HepG2 (cell line): ENCODE data around the gene PPP1R7. TPM values are rescaled to one million over a fixed set of nuclear protein-coding genes. Genes with fewer than 3 reads are reported as not detected.

Experiments
- FOXK1 ChIP-seq: sonication (generic); formaldehyde crosslinking; IDR thresholded peaks from 2 replicates; pipeline ENCODE4 v1.4.0; 2020; ENCODE audit warnings: low read depth, missing genetic modification reagents, borderline replicate concordance
- HOXA3 ChIP-seq: sonication (generic); formaldehyde crosslinking; IDR thresholded peaks from 2 replicates; pipeline ENCODE4 v1.5.0; 2020; ENCODE audit warnings: missing genetic modification reagents
- KLF9 ChIP-seq: IDR thresholded peaks from 2 replicates; pipeline ENCODE4 v1.6.1; 2016; ENCODE audit warnings: low read depth
- KMT2A ChIP-seq: sonication (generic); formaldehyde crosslinking; IDR thresholded peaks from 2 replicates; pipeline ENCODE4 v1.4.0; 2020; ENCODE audit warnings: missing genetic modification reagents
- MAZ ChIP-seq, 2 experiments: sonication (generic) in 1 of 2; formaldehyde crosslinking in 1 of 2; IDR thresholded peaks; 2 replicates each; pipeline versions ENCODE4 v1.5.0 to v1.6.1; 2012 to 2020; ENCODE audit warnings: low read depth in 2 of 2, mild to moderate bottlenecking in 2 of 2, borderline replicate concordance in 1 of 2, improper control_type of control experiment in 1 of 2, low read length in 1 of 2, missing genetic modification reagents in 1 of 2, moderate library complexity in 1 of 2
- MIER3 ChIP-seq: IDR thresholded peaks from 2 replicates; pipeline ENCODE4 v1.6.1; 2016; ENCODE audit warnings: missing compliant biosample characterization, borderline replicate concordance
- PBX3 ChIP-seq: sonication (generic); formaldehyde crosslinking; IDR thresholded peaks from 2 replicates; pipeline ENCODE4 v1.8.1; 2023; ENCODE audit warnings: missing genetic modification reagents, inconsistent platforms, borderline replicate concordance
- RNF2 ChIP-seq: fragments of 450-650 bp; conservative IDR thresholded peaks from 2 replicates; pipeline ENCODE4 v1.6.1; 2016; ENCODE audit warnings: low read depth
- SALL2 ChIP-seq: sonication (generic); formaldehyde crosslinking; IDR thresholded peaks from 2 replicates; pipeline ENCODE4 v1.8.1; 2023; ENCODE audit warnings: mild to moderate bottlenecking, missing genetic modification reagents, inconsistent platforms
- STAT5B ChIP-seq: sonication (generic); formaldehyde crosslinking; IDR thresholded peaks from 2 replicates; pipeline ENCODE4 v1.4.0; 2020; ENCODE audit warnings: missing genetic modification reagents
- TAF15 ChIP-seq: fragments of 200-400 bp; formaldehyde crosslinking; IDR thresholded peaks from one replicate; pipeline ENCODE4 v1.6.1; 2018; ENCODE audit warnings: mild to moderate bottlenecking, low read depth, low read length; ENCODE audit not compliant: poor library complexity, severe bottlenecking
- ZFP36 ChIP-seq: fragments of 150-350 bp; IDR thresholded peaks from 2 replicates; pipeline ENCODE4 v1.6.1; 2018; ENCODE audit warnings: borderline replicate concordance, low read length, low read depth; ENCODE audit not compliant: partially characterized antibody
- ZNF207 ChIP-seq: fragments of 450-650 bp; IDR thresholded peaks from 2 replicates; pipeline ENCODE4 v1.6.1; 2016; ENCODE audit warnings: antibody characterized with exemption, borderline replicate concordance
- ZNF251 ChIP-seq: sonication (generic); formaldehyde crosslinking; IDR thresholded peaks from 2 replicates; pipeline ENCODE4 v1.9.0; 2021; ENCODE audit warnings: mild to moderate bottlenecking, missing genetic modification reagents
- ZNF766 ChIP-seq: sonication (generic); formaldehyde crosslinking; IDR thresholded peaks from 2 replicates; pipeline ENCODE4 v1.5.0; 2020; ENCODE audit warnings: missing genetic modification reagents, borderline replicate concordance
- ZNF788 ChIP-seq: sonication (generic); formaldehyde crosslinking; IDR thresholded peaks from 2 replicates; pipeline ENCODE4 v1.5.0; 2020; ENCODE audit warnings: mild to moderate bottlenecking, missing genetic modification reagents, borderline replicate concordance
- ZNF883 ChIP-seq: sonication (generic); formaldehyde crosslinking; IDR thresholded peaks from 2 replicates; pipeline ENCODE4 v1.5.1; 2020; ENCODE audit warnings: mild to moderate bottlenecking, missing genetic modification reagents; ENCODE audit errors: not compliant biosample characterization
- polyA plus RNA-seq, 8 experiments: library from polyadenylated mRNA; depleted of rRNA in 3 of 8; stranded (reverse) in 7 of 8; unstranded in 1 of 8; fragments of >200 nt; fragmentation: Illumina TruSeq in 4 of 8; extraction: Trizol in 4 of 8; gene quantifications; 2 replicates each; pipeline versions ENCODE4 v1.2.1 to v1.2.3, GENCODE V29; 2011 to 2016; ENCODE audit warnings: low read depth in 4 of 8, missing spikeins in 1 of 8, mixed read lengths in 1 of 8; ENCODE audit not compliant: insufficient read depth in 1 of 8
- total RNA-seq, 5 experiments: library from RNA; depleted of rRNA; stranded (reverse); fragments of >200 nt; fragmentation: Illumina TruSeq; extraction: Trizol; gene quantifications; 2 replicates each; pipeline ENCODE4 v1.2.3, GENCODE V29; 2016; ENCODE audit warnings: low read depth in 1 of 5
- TF ChIP-seq, protein P1 (sequence below): sonication (generic); formaldehyde crosslinking; IDR thresholded peaks from 2 replicates; pipeline ENCODE4 v1.5.0; 2020; ENCODE audit warnings: mild to moderate bottlenecking, missing genetic modification reagents
- TF ChIP-seq, protein P2 (sequence below): sonication (generic); formaldehyde crosslinking; IDR thresholded peaks from 2 replicates; pipeline ENCODE4 v1.5.1; 2020; ENCODE audit warnings: mild to moderate bottlenecking, missing genetic modification reagents, moderate library complexity
- TF ChIP-seq, protein P3 (sequence below): IDR thresholded peaks from 2 replicates; pipeline ENCODE4 v1.6.1; 2016; ENCODE audit warnings: missing compliant biosample characterization, missing genetic modification reagents, borderline replicate concordance
- TF ChIP-seq, protein P4 (sequence below): sonication (generic); formaldehyde crosslinking; IDR thresholded peaks from 2 replicates; pipeline ENCODE4 v1.4.0; 2020; ENCODE audit warnings: missing genetic modification reagents, mild to moderate bottlenecking, borderline replicate concordance

PPP1R7 gene
- total and polyA plus RNA-seq, 2 of the 13 experiments (the other 11 are each of a cell fraction or from before 2014, with no cell fraction given) = 33.3 to 67.9 TPM

DNA sequence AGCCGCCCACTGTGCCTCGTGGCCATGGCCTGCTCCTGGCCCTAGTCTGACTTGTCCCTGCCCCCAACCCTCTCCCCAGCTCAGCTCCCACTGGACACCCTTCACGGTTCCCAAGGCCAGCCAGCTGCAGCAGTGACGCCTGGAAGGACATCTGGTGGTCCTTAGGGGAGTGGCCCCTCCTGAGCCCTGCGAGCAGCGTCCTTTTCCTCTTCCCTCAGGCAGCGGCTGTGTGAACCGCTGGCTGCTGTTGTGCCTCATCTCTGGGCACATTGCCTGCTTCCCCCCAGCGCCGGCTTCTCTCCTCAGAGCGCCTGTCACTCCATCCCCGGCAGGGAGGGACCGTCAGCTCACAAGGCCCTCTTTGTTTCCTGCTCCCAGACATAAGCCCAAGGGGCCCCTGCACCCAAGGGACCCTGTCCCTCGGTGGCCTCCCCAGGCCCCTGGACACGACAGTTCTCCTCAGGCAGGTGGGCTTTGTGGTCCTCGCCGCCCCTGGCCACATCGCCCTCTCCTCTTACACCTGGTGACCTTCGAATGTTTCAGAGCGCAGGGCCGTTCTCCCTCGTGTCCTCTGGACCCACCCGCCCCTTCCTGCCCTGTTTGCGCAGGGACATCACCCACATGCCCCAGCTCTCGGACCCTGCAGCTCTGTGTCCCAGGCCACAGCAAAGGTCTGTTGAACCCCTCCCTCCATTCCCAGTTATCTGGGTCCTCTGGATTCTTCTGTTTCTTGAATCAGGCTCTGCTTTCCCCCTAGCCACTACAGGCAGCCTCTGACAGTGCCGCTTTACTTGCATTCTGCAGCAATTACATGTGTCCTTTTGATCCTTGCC is 74.0 kb downstream of the PPP1R7 start (continued):
- TF ChIP-seq ZNF788 (CRISPR knock-in tag) = peak; percentile 41; the same call in 1 of the 2 replicates
- no peak for TF ChIP-seq MIER3
- TF ChIP-seq STAT5B = no peak
- peak; percentile 45 for TF ChIP-seq ZNF883 (CRISPR knock-in tag)
- TF ChIP-seq, protein P1, sequence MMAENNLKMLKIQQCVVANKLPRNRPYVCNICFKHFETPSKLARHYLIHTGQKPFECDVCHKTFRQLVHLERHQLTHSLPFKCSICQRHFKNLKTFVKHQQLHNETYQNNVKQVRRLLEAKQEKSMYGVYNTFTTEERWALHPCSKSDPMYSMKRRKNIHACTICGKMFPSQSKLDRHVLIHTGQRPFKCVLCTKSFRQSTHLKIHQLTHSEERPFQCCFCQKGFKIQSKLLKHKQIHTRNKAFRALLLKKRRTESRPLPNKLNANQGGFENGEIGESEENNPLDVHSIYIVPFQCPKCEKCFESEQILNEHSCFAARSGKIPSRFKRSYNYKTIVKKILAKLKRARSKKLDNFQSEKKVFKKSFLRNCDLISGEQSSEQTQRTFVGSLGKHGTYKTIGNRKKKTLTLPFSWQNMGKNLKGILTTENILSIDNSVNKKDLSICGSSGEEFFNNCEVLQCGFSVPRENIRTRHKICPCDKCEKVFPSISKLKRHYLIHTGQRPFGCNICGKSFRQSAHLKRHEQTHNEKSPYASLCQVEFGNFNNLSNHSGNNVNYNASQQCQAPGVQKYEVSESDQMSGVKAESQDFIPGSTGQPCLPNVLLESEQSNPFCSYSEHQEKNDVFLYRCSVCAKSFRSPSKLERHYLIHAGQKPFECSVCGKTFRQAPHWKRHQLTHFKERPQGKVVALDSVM (CRISPR knock-in tag) = no peak
- TF ChIP-seq ZNF207 = no peak
- peak; percentile 60; the same call in 1 of the 2 replicates for TF ChIP-seq ZNF766
- no peak for TF ChIP-seq PBX3 (CRISPR knock-in tag)
- TF ChIP-seq SALL2 = 0 out of 2 replicates have a peak, but pooled peaks have one; percentile 25
- no peak for TF ChIP-seq TAF15
- no peak; the same call in 1 of the 2 replicates for TF ChIP-seq KLF9
- TF ChIP-seq, protein P2, sequence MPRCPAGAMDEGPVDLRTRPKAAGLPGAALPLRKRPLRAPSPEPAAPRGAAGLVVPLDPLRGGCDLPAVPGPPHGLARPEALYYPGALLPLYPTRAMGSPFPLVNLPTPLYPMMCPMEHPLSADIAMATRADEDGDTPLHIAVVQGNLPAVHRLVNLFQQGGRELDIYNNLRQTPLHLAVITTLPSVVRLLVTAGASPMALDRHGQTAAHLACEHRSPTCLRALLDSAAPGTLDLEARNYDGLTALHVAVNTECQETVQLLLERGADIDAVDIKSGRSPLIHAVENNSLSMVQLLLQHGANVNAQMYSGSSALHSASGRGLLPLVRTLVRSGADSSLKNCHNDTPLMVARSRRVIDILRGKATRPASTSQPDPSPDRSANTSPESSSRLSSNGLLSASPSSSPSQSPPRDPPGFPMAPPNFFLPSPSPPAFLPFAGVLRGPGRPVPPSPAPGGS (CRISPR knock-in tag) = 0 out of 2 replicates have a peak, but pooled peaks have one; percentile 46
- TF ChIP-seq FOXK1 (CRISPR knock-in tag) = no peak
- no peak for TF ChIP-seq MAZ (IDR thresholded peaks at IDR 0.05; ENCODE audit: borderline replicate concordance, low read depth, low read length)
- TF ChIP-seq MAZ (CRISPR knock-in tag; IDR thresholded peaks at IDR 0.05; ENCODE audit: low read depth) = peak; percentile 83
- TF ChIP-seq, protein P3, sequence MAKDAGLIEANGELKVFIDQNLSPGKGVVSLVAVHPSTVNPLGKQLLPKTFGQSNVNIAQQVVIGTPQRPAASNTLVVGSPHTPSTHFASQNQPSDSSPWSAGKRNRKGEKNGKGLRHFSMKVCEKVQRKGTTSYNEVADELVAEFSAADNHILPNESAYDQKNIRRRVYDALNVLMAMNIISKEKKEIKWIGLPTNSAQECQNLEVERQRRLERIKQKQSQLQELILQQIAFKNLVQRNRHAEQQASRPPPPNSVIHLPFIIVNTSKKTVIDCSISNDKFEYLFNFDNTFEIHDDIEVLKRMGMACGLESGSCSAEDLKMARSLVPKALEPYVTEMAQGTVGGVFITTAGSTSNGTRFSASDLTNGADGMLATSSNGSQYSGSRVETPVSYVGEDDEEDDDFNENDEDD (CRISPR knock-in tag) = peak; percentile 74; the same call in 1 of the 2 replicates
- peak; percentile 78 for TF ChIP-seq HOXA3 (CRISPR knock-in tag)
- 0 out of 2 replicates have a peak, but pooled peaks have one; percentile 13 for TF ChIP-seq ZNF251 (CRISPR knock-in tag)
- peak; percentile 84 for TF ChIP-seq KMT2A (CRISPR knock-in tag)
- no peak for TF ChIP-seq ZFP36
- TF ChIP-seq RNF2 = no peak
- TF ChIP-seq, protein P4, sequence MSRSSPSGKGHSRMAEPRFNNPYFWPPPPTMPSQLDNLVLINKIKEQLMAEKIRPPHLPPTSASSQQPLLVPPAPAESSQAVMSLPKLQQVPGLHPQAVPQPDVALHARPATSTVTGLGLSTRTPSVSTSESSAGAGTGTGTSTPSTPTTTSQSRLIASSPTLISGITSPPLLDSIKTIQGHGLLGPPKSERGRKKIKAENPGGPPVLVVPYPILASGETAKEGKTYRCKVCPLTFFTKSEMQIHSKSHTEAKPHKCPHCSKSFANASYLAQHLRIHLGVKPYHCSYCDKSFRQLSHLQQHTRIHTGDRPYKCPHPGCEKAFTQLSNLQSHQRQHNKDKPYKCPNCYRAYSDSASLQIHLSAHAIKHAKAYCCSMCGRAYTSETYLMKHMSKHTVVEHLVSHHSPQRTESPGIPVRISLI (CRISPR knock-in tag) = peak; percentile 18; the same call in 1 of the 2 replicates
